SK-N-MC (cell line): Measurements from ENCODE around the gene SLC17A3.

Experiments
- DNase-seq: peaks from one replicate; pipeline ENCODE4 v3.0.0-alpha.2; 2011; ENCODE audit warnings: low read depth, low spot score
- H3K27ac ChIP-seq: fragments of 200-600 bp; sonication (generic); 2 replicates; pipeline ENCODE4 v1.5.1; 2016; ENCODE audit warnings: mixed run types
- H3K36me3 ChIP-seq: fragments of 200-600 bp; sonication (generic); 2 replicates; pipeline ENCODE4 v1.6.1; 2017; ENCODE audit warnings: antibody characterized with exemption, low read length, mixed read lengths; ENCODE audit not compliant: insufficient read depth
- H3K4me3 ChIP-seq: fragments of 200-600 bp; sonication (generic); 2 replicates; pipeline ENCODE4 v1.5.1; 2016
- H3K9ac ChIP-seq: fragments of 200-600 bp; sonication (generic); 2 replicates; pipeline ENCODE4 v1.8.0; 2017; ENCODE audit warnings: mixed run types, mixed read lengths; ENCODE audit not compliant: insufficient read length
- H3K9me3 ChIP-seq: fragments of 200-600 bp; sonication (generic); 2 replicates; pipeline ENCODE4 v1.6.1; 2017; ENCODE audit warnings: low read depth, mild to moderate bottlenecking, antibody characterized with exemption, low read length, moderate library complexity, mixed read lengths
- EZH2 ChIP-seq: fragments of 200-600 bp; sonication (generic); IDR thresholded peaks from one replicate; pipeline ENCODE4 v1.6.1; 2017; ENCODE audit warnings: antibody characterized with exemption
- FOXP2 ChIP-seq: optimal IDR thresholded peaks from 2 replicates; pipeline ENCODE3; 2011; ENCODE audit warnings: mild to moderate bottlenecking, moderate library complexity; ENCODE audit not compliant: insufficient read depth; ENCODE audit errors: extremely low read length, control extremely low read depth
- POLR2AphosphoS5 ChIP-seq: IDR thresholded peaks from 2 replicates; pipeline ENCODE4 v1.6.1; 2012; ENCODE audit warnings: mild to moderate bottlenecking, low read depth, low read length, borderline replicate concordance

Gene SLC17A3

GRCh38 chr6:25880601-25881000 is 6.6 kb upstream of the SLC17A3 start:
- Histone ChIP-seq H3K36me3 (no peaks in the 10 kb centered on the region), H3K4me3 (no peak overlapping the region), H3K27ac (no peak overlapping the region), H3K9me3 (no peaks in the 10 kb centered on the region), H3K9ac (no peak overlapping the region)
- TF ChIP-seq EZH2: no peak
- no peak for DNase-seq

DNA sequence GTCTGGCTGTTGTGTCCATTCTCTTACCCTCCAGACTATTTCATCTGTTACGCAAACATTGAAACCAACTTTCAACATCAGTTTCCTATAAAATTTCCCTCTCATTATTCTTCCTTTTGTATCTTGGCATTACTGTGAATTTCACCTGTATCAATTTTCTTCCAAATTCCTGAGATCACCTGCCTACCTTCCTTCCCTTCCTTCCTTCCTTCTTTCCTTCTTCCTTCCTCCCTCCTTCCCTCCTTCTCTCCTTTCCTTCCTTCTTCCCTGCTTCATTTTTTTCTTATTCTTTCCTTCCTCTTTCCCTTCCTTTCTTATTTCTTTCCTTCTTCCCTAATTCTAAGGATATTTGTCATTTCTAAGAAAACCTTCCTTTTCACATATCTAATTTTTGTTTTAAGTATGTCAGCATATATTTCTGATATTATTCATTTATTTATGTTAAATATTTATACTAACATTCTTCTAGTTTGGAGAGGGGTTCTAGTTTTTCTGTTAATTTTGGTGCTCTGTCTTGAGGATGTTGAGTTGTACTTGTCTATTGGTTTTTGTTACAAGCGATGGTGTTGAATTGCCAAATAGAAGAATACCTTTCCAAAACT is 4.8 kb upstream of the SLC17A3 start:
- Histone ChIP-seq H3K9me3 (no peaks in the 10 kb centered on the region), H3K27ac (no peak overlapping the region), H3K36me3 (no peaks in the 10 kb centered on the region), H3K4me3 (no peak overlapping the region), H3K9ac (no peak overlapping the region)
- no peak for TF ChIP-seq FOXP2
- no peak for DNase-seq

GRCh38 chr6:25875926-25876602 is 2.0 kb upstream of the SLC17A3 start:
- no peak overlapping the region for H3K27ac ChIP-seq
- H3K36me3 ChIP-seq: no peaks in the 10 kb centered on the region
- DNase-seq: no peak
- no peak overlapping the region for H3K9ac ChIP-seq
- no peaks in the 10 kb centered on the region for H3K9me3 ChIP-seq
- TF ChIP-seq FOXP2 (no peak), POLR2AphosphoS5 (no peak), EZH2 (no peak)
- no peak overlapping the region for H3K4me3 ChIP-seq

- H3K9ac ChIP-seq: no peak overlapping the region
- H3K27ac ChIP-seq: no peak overlapping the region
- TF ChIP-seq FOXP2 (no peak), POLR2AphosphoS5 (no peak), EZH2 (no peak)
These were observed 1.5 kb upstream of the SLC17A3 start for GRCh38 chr6:25875563-25875905.

DNA sequence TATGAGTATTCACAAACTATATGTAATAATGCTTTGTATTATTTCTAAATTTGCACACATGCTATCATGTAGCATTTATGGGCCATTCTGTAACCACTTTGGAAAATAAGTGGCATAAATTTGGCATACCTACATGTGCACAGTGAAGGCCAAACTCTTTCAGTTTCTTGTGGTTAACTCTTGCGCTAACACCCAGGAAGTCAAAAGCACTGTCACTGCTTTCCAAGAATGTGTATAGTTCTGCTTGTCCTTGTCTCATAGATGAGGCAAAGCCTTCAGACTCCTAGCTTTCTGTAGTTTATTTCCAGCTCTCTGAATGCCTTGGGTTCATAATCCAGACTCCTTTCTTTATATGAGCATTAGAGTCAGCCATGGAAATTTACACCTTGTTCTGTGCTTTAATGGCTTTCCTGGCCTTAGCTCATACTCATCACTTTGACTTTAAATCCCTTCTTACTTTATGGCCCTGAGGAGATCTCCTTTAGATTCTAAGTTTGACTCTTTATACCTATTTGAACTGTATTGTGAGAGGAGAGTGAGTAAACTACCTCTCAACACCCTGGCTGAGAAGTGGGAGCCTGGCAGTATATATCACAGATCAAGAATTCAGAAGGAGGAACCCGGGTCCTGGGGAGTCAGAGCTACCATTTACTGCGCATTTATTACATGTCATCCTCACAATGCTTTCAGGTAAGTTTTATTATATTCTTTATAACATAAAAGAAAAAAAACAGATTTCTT is 949 bp upstream of the SLC17A3 start:
- TF ChIP-seq POLR2AphosphoS5: no peak
- TF ChIP-seq FOXP2: no peak
- TF ChIP-seq EZH2: no peak

More at GRCh38 chr6:25875563-25875905, 1.5 kb upstream of the SLC17A3 start:
- no peak for DNase-seq
- Histone ChIP-seq H3K9me3 (no peaks in the 10 kb centered on the region), H3K36me3 (no peaks in the 10 kb centered on the region), H3K4me3 (no peak overlapping the region)

DNA sequence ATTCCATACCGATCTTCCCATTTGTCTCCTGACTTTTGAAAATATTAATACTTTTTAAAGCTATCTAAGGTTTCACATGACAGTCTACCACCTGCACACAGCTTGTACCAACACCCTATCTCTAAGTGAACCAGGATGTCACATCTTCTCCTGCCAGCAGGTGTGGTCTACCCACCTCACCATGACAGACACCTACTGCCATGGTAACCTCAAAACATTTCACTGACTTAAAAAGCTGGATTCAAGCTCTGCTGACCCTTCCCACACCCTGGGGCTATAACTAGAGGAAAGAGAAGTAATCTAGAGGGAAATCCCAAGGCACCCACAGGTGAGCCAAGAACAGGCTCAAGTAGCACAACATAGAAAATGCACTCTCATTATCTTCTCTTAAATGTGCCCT is 1.2 kb downstream of the SLC17A3 start:
- Histone ChIP-seq H3K9ac (no peak overlapping the region), H3K9me3 (no peaks in the 10 kb centered on the region), H3K27ac (no peak overlapping the region), H3K4me3 (no peak overlapping the region), H3K36me3 (no peaks in the 10 kb centered on the region)
- TF ChIP-seq EZH2 (no peak), FOXP2 (no peak), POLR2AphosphoS5 (no peak)
- no peak for DNase-seq

More for the DNA sequence above, 949 bp upstream of the SLC17A3 start:
- no peak for DNase-seq
- no peaks in the 10 kb centered on the region for H3K9me3 ChIP-seq
- H3K9ac ChIP-seq: no peak overlapping the region
- no peak overlapping the region for H3K27ac ChIP-seq
- no peak overlapping the region for H3K4me3 ChIP-seq
- no peaks in the 10 kb centered on the region for H3K36me3 ChIP-seq

DNA sequence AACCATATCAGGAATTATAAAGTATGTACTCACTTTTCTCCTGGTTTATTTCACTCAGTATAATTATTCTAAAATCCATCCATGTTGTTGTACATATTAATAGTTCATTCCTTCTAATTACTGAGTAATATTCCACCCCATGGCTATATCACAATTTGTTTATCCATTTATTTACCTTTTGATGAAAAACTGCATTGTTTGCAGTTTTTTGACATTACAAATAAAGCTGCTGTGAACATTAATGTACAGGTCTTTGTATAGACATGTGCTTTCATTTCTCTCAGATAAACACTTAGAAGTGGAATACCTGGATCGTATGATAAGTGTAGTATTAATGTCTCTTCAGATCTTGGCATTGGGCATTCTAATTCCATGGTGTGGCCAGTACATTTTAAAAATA is 4.2 kb downstream of the SLC17A3 start:
- Histone ChIP-seq H3K9ac (no peak overlapping the region), H3K36me3 (no peaks in the 10 kb centered on the region), H3K4me3 (no peak overlapping the region), H3K9me3 (no peaks in the 10 kb centered on the region), H3K27ac (no peak overlapping the region)
- no peak for DNase-seq
- TF ChIP-seq POLR2AphosphoS5: no peak
- TF ChIP-seq FOXP2: no peak
- no peak for TF ChIP-seq EZH2

GRCh38 chr6:25868436-25869183 is 5.4 kb downstream of the SLC17A3 start:
- no peak overlapping the region for H3K9ac ChIP-seq
- H3K27ac ChIP-seq: no peak overlapping the region
- H3K4me3 ChIP-seq: no peak overlapping the region
- TF ChIP-seq POLR2AphosphoS5 (no peak), EZH2 (no peak), FOXP2 (no peak)
- no peaks in the 10 kb centered on the region for H3K9me3 ChIP-seq
- no peaks in the 10 kb centered on the region for H3K36me3 ChIP-seq
- no peak for DNase-seq

DNA sequence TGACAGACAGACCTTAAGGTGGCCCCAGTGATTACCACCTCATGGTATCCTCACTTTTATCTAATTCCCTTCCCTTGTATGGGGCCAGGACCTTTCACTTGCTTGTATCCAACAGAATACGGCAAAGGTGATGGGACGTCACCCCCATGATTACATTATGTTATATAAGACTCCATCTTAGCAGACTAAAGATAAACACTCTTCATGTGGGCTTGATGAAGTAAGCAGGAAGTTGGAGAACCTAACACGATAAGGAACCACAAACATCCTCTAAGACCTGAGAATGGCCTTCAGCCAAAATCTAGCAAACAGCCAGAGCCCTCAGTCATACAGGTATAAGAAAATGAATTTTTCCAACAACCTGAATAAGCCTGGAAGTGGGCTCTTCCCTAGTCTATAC is 8.0 kb downstream of the SLC17A3 start:
- Histone ChIP-seq H3K4me3 (no peak overlapping the region), H3K27ac (no peak overlapping the region), H3K9me3 (no peaks in the 10 kb centered on the region), H3K36me3 (no peaks in the 10 kb centered on the region), H3K9ac (no peak overlapping the region)
- no peak for DNase-seq
- TF ChIP-seq EZH2 (no peak), FOXP2 (no peak), POLR2AphosphoS5 (no peak)
